GM18867 (cell line): Measurements from ENCODE around the gene SLC25A52.
"Not testable (repeated sequence)": the region's sequence is repeated elsewhere in the genome, so short reads cannot be mapped to it uniquely, and the experiment has no call there.

Experiments
- ATAC-seq: cut with Tn5 transposase; IDR thresholded peaks from one replicate; pipeline ENCODE4 v1.9.1; 2021; ENCODE audit warnings: mild to moderate bottlenecking, moderate library complexity; ENCODE audit not compliant: unreplicated experiment

The SLC25A52 gene

GRCh38 chr18:31760695-31761094 lies at the start of gene SLC25A52:
Gene SLC25A52 (minus strand): TSS chr18:31760880. CDS start chr18:31760661, 219 bp downstream.
- no peak for ATAC-seq

GRCh38 chr18:31809049-31809448 lies 48.4 kb upstream of the SLC25A52 start:
- ATAC-seq: not testable (repeated sequence)

- no peak for ATAC-seq
Measured at GRCh38 chr18:31801078-31801477, 40.4 kb upstream of the SLC25A52 start.

GRCh38 chr18:31799257-31799656 lies 38.6 kb upstream of the SLC25A52 start:
- ATAC-seq: not testable (repeated sequence)

- ATAC-seq: no peak
Measured at GRCh38 chr18:31798399-31798798, 37.7 kb upstream of the SLC25A52 start.

- no peak for ATAC-seq
Measured at GRCh38 chr18:31795747-31796146, 35.1 kb upstream of the SLC25A52 start.

GRCh38 chr18:31793531-31793930 lies 32.9 kb upstream of the SLC25A52 start:
- no peak for ATAC-seq

GRCh38 chr18:31792580-31792911 lies 31.9 kb upstream of the SLC25A52 start:
- no peak for ATAC-seq

- ATAC-seq: peak; percentile 98
Measured at GRCh38 chr18:31791817-31792579, 31.3 kb upstream of the SLC25A52 start.

- no peak for ATAC-seq
Measured at GRCh38 chr18:31789409-31789808, 28.7 kb upstream of the SLC25A52 start.

GRCh38 chr18:31783059-31783458 lies 22.4 kb upstream of the SLC25A52 start:
- no peak for ATAC-seq

- no peak for ATAC-seq
Measured at GRCh38 chr18:31778391-31778950, 17.8 kb upstream of the SLC25A52 start.

- no peak for ATAC-seq
Measured at GRCh38 chr18:31776093-31776492, 15.4 kb upstream of the SLC25A52 start.

- ATAC-seq: no peak
Measured at GRCh38 chr18:31774962-31775361, 14.3 kb upstream of the SLC25A52 start.

GRCh38 chr18:31774477-31774785 lies 13.8 kb upstream of the SLC25A52 start:
- ATAC-seq: peak; percentile 83

GRCh38 chr18:31773774-31774476 lies 13.2 kb upstream of the SLC25A52 start:
- peak; percentile 57 for ATAC-seq

- no peak for ATAC-seq
Measured at GRCh38 chr18:31772699-31773098, 12.0 kb upstream of the SLC25A52 start.

- ATAC-seq: no peak
Measured at GRCh38 chr18:31750273-31750672, 10.4 kb downstream of the SLC25A52 start.

- ATAC-seq: no peak
Measured at GRCh38 chr18:31746396-31746795, 14.3 kb downstream of the SLC25A52 start.

- no peak for ATAC-seq
Measured at GRCh38 chr18:31744321-31745067, 16.2 kb downstream of the SLC25A52 start.

- ATAC-seq: not testable (repeated sequence)
Measured at GRCh38 chr18:31743600-31743999, 17.1 kb downstream of the SLC25A52 start.
